Ascending aorta (tissue), 2 donors: ENCODE measurements around the gene HIVEP1. TPM values are rescaled to one million over a fixed set of nuclear protein-coding genes. Genes with fewer than 3 reads are reported as not detected.

Source experiments
- DNase-seq, 2 donors: peaks; one replicate each; pipeline ENCODE4 v3.0.0-alpha.2; 2019; ENCODE audit warnings: low spot score in 2 of 2
- H3K27ac ChIP-seq, 2 donors: fragments of 200-600 bp; sonication (generic); one replicate each; pipeline ENCODE4 v1.5.1; 2016 to 2017; ENCODE audit warnings: mild to moderate bottlenecking in 1 of 2
- H3K27me3 ChIP-seq: fragments of 200-600 bp; sonication (generic); one replicate; pipeline ENCODE4 v1.5.1; 2017
- H3K36me3 ChIP-seq, 2 donors: fragments of 200-600 bp; sonication (generic); one replicate each; pipeline ENCODE4 v1.5.1; 2016
- H3K4me1 ChIP-seq, 2 donors: fragments of 200-600 bp; sonication (generic); one replicate each; pipeline ENCODE4 v1.5.1; 2016 to 2017; ENCODE audit warnings: mild to moderate bottlenecking in 1 of 2
- H3K4me3 ChIP-seq, 2 donors: fragments of 200-600 bp; sonication (generic); one replicate each; pipeline ENCODE4 v1.5.1; 2016 to 2017; ENCODE audit warnings: mild to moderate bottlenecking in 1 of 2
- H3K9me3 ChIP-seq, 2 donors: fragments of 200-600 bp; sonication (generic); one replicate each; pipeline ENCODE4 v1.5.1; 2016
- CTCF ChIP-seq, 3 experiments: fragments of 200-600 bp in 2 of 3; fragments of 450-650 bp in 1 of 3; sonication (generic) in 2 of 3; IDR thresholded peaks; one replicate each; pipeline ENCODE4 v1.5.1; 2016 to 2019; ENCODE audit warnings: antibody characterized with exemption in 3 of 3, mild to moderate bottlenecking in 1 of 3, moderate library complexity in 1 of 3
- intact Hi-C: fragments of 100-400 bp; cut with DNase I; formaldehyde crosslinking; loops from one replicate; pipeline ENCODE4 v1.15.1; 2023
- total RNA-seq: library from RNA; depleted of rRNA; stranded (reverse); fragments of >200 nt; gene quantifications from one replicate; pipeline ENCODE4 v1.1.0, GENCODE V29; 2016

HIVEP1 gene
- total RNA-seq, 1 donor from 2014 or later: 31.7 TPM

- intact Hi-C loops: no loop called here
Observed at GRCh38 chr6:12062605-12063004, 50.5 kb downstream of the HIVEP1 start.

GRCh38 chr6:12064131-12064530 lies 52.0 kb downstream of the HIVEP1 start:
- Histone ChIP-seq H3K27me3 (no peaks in the 10 kb centered on the region), H3K4me1 (peaks cover 0 to 5% of the 10 kb centered on the region in 2 donors), H3K27ac (no peak overlapping the region), H3K36me3 (no peaks in the 10 kb centered on the region), H3K4me3 (no peak overlapping the region), H3K9me3 (no peaks in the 10 kb centered on the region)
- TF ChIP-seq CTCF (IDR thresholded peaks at IDR 0.05): no peak
- no peak for DNase-seq
- intact Hi-C loops: no loop called here

More at GRCh38 chr6:12062605-12063004, 50.5 kb downstream of the HIVEP1 start:
- H3K4me3 ChIP-seq: no peak overlapping the region
- H3K4me1 ChIP-seq: peaks cover 0 to 12% of the 10 kb centered on the region in 2 donors
- no peaks in the 10 kb centered on the region for H3K27me3 ChIP-seq
- no peak for DNase-seq
- H3K36me3 ChIP-seq: no peaks in the 10 kb centered on the region
- H3K9me3 ChIP-seq: no peaks in the 10 kb centered on the region
- no peak for TF ChIP-seq CTCF (IDR thresholded peaks at IDR 0.05)
- no peak overlapping the region for H3K27ac ChIP-seq

- no peaks in the 10 kb centered on the region for H3K27me3 ChIP-seq
- DNase-seq: no peak
- H3K36me3 ChIP-seq: no peaks in the 10 kb centered on the region
- no peak overlapping the region for H3K4me3 ChIP-seq
- no peak overlapping the region for H3K27ac ChIP-seq
- no peaks in the 10 kb centered on the region for H3K9me3 ChIP-seq
- TF ChIP-seq CTCF (IDR thresholded peaks at IDR 0.05): no peak
- intact Hi-C loops: no loop called here
- peaks cover 0 to 5% of the 10 kb centered on the region in 2 donors for H3K4me1 ChIP-seq
Observed at GRCh38 chr6:12064538-12065071, 52.5 kb downstream of the HIVEP1 start.

- no peak for TF ChIP-seq CTCF (IDR thresholded peaks at IDR 0.05)
- Histone ChIP-seq H3K27me3 (no peaks in the 10 kb centered on the region), H3K27ac (no peak overlapping the region), H3K4me3 (no peak overlapping the region), H3K36me3 (no peaks in the 10 kb centered on the region), H3K9me3 (no peaks in the 10 kb centered on the region), H3K4me1 (peaks cover 0 to 5% of the 10 kb centered on the region in 2 donors)
- DNase-seq: no peak
- intact Hi-C loops: no loop called here
Observed at GRCh38 chr6:12065321-12066140, 53.4 kb downstream of the HIVEP1 start.

GRCh38 chr6:12066297-12066696 lies 54.2 kb downstream of the HIVEP1 start:
- TF ChIP-seq CTCF (IDR thresholded peaks at IDR 0.05): no peak
- intact Hi-C loops: no loop called here

More at GRCh38 chr6:12066297-12066696, 54.2 kb downstream of the HIVEP1 start:
- no peaks in the 10 kb centered on the region for H3K36me3 ChIP-seq
- no peak overlapping the region for H3K27ac ChIP-seq
- H3K27me3 ChIP-seq: no peaks in the 10 kb centered on the region
- H3K4me3 ChIP-seq: no peak overlapping the region
- no peak for DNase-seq
- H3K9me3 ChIP-seq: no peaks in the 10 kb centered on the region
- peaks cover 0 to 5% of the 10 kb centered on the region in 2 donors for H3K4me1 ChIP-seq
